ENCODE measurements around the gene MAP1LC3B. TPM values are rescaled to one million over a fixed set of nuclear protein-coding genes. Genes with fewer than 3 reads are reported as not detected.

Gene MAP1LC3B
- total RNA-seq, 1 donor from 2014 or later = 46.2 TPM

GRCh38 chr16:87414251-87414680, 22.1 kb downstream of the MAP1LC3B start:
- H3K27ac Mint-ChIP-seq = no peak overlapping the region
- no peaks in the 10 kb centered on the region for H3K9me3 Mint-ChIP-seq (ENCODE audit: low read depth)
- H3K4me3 Mint-ChIP-seq (ENCODE audit: low read depth) = no peak overlapping the region
- no peak for TF ChIP-seq CTCF (IDR thresholded peaks at IDR 0.05; ENCODE audit: unreplicated experiment)
- DNase-seq (ENCODE audit: low spot score, unreplicated experiment) = no peak
- H3K36me3 Mint-ChIP-seq (ENCODE audit: insufficient read depth) = peaks cover 21% of the 10 kb centered on the region
- no peaks in the 10 kb centered on the region for H3K4me1 Mint-ChIP-seq (ENCODE audit: low read depth)
- no peaks in the 10 kb centered on the region for H3K27me3 Mint-ChIP-seq

GRCh38 chr16:87415441-87415840, 23.3 kb downstream of the MAP1LC3B start:
- no peaks in the 10 kb centered on the region for H3K9me3 Mint-ChIP-seq (ENCODE audit: low read depth)
- no peak for TF ChIP-seq CTCF (IDR thresholded peaks at IDR 0.05; ENCODE audit: unreplicated experiment)

GRCh38 chr16:87416826-87417527, 24.8 kb downstream of the MAP1LC3B start:
- Mint-ChIP-seq H3K27me3 (no peaks in the 10 kb centered on the region), H3K27ac (no peak overlapping the region), H3K9me3 (ENCODE audit: low read depth) (no peaks in the 10 kb centered on the region), H3K36me3 (ENCODE audit: insufficient read depth) (peaks cover 23% of the 10 kb centered on the region), H3K4me3 (ENCODE audit: low read depth) (no peak overlapping the region), H3K4me1 (ENCODE audit: low read depth) (no peaks in the 10 kb centered on the region)
- TF ChIP-seq CTCF (IDR thresholded peaks at IDR 0.05; ENCODE audit: unreplicated experiment) = peak; percentile 55
- no peak for DNase-seq (ENCODE audit: low spot score, unreplicated experiment)

More at GRCh38 chr16:87415441-87415840, 23.3 kb downstream of the MAP1LC3B start:
- peaks cover 23% of the 10 kb centered on the region for H3K36me3 Mint-ChIP-seq (ENCODE audit: insufficient read depth)
- H3K4me3 Mint-ChIP-seq (ENCODE audit: low read depth) = no peak overlapping the region
- H3K27me3 Mint-ChIP-seq = no peaks in the 10 kb centered on the region
- H3K4me1 Mint-ChIP-seq (ENCODE audit: low read depth) = no peaks in the 10 kb centered on the region
- no peak overlapping the region for H3K27ac Mint-ChIP-seq
- DNase-seq (ENCODE audit: low spot score, unreplicated experiment) = no peak

- Mint-ChIP-seq H3K4me1 (ENCODE audit: low read depth) (no peaks in the 10 kb centered on the region), H3K27me3 (no peaks in the 10 kb centered on the region), H3K27ac (no peak overlapping the region), H3K4me3 (ENCODE audit: low read depth) (no peak overlapping the region), H3K36me3 (ENCODE audit: insufficient read depth) (peaks cover 22% of the 10 kb centered on the region), H3K9me3 (ENCODE audit: low read depth) (no peaks in the 10 kb centered on the region)
- no peak for TF ChIP-seq CTCF (IDR thresholded peaks at IDR 0.05; ENCODE audit: unreplicated experiment)
- DNase-seq (ENCODE audit: low spot score, unreplicated experiment) = no peak
Observed at GRCh38 chr16:87417528-87417910, 25.4 kb downstream of the MAP1LC3B start.

GRCh38 chr16:87418216-87418615, 26.1 kb downstream of the MAP1LC3B start:
- TF ChIP-seq CTCF (IDR thresholded peaks at IDR 0.05; ENCODE audit: unreplicated experiment) = no peak
- DNase-seq (ENCODE audit: low spot score, unreplicated experiment) = no peak
- H3K36me3 Mint-ChIP-seq (ENCODE audit: insufficient read depth) = peaks cover 23% of the 10 kb centered on the region
- H3K4me3 Mint-ChIP-seq (ENCODE audit: low read depth) = no peak overlapping the region
- H3K27me3 Mint-ChIP-seq = no peaks in the 10 kb centered on the region
- no peaks in the 10 kb centered on the region for H3K4me1 Mint-ChIP-seq (ENCODE audit: low read depth)
- no peaks in the 10 kb centered on the region for H3K9me3 Mint-ChIP-seq (ENCODE audit: low read depth)
- H3K27ac Mint-ChIP-seq = no peak overlapping the region
